Kasumi-1 (cell line): Measurements from ENCODE around the gene AOAH.
"Not testable (repeated sequence)": the region's sequence is repeated elsewhere in the genome, so short reads cannot be mapped to it uniquely, and the experiment has no call there.

Experiments
- DNase-seq, 2 experiments: peaks; one replicate each; lab custom pipeline; 2025; lab: John Stamatoyannopoulos, UW

Gene AOAH

GRCh38 chr7:36657036-36657660 lies 67.1 kb downstream of the AOAH start:
- DNase-seq, result no peak

- DNase-seq, result no peak
These were observed 69.9 kb downstream of the AOAH start for GRCh38 chr7:36654436-36654835.

- DNase-seq, result no peak
These were observed 70.5 kb downstream of the AOAH start for GRCh38 chr7:36653663-36654355.

- DNase-seq, result no peak
These were observed 71.2 kb downstream of the AOAH start for GRCh38 chr7:36653008-36653662.

GRCh38 chr7:36652431-36652830 lies 71.9 kb downstream of the AOAH start:
- DNase-seq, result no peak

GRCh38 chr7:36651404-36651803 lies 72.9 kb downstream of the AOAH start:
- no peak for DNase-seq

GRCh38 chr7:36650766-36651312 lies 73.5 kb downstream of the AOAH start:
- DNase-seq, result no peak

GRCh38 chr7:36650320-36650719 lies 74.0 kb downstream of the AOAH start:
- no peak for DNase-seq

GRCh38 chr7:36649319-36649718 lies 75.0 kb downstream of the AOAH start:
- DNase-seq, result not testable (repeated sequence)

- no peak for DNase-seq
These were observed 75.9 kb downstream of the AOAH start for GRCh38 chr7:36648441-36648840.

- no peak for DNase-seq
These were observed 79.5 kb downstream of the AOAH start for GRCh38 chr7:36644625-36645422.

GRCh38 chr7:36642414-36642813 lies 81.9 kb downstream of the AOAH start:
- DNase-seq, result no peak

GRCh38 chr7:36642010-36642409 lies 82.3 kb downstream of the AOAH start:
- no peak for DNase-seq

- DNase-seq, result no peak
These were observed 83.6 kb downstream of the AOAH start for GRCh38 chr7:36640682-36641081.

- DNase-seq, result peak; percentile 80 to 82
These were observed 84.5 kb downstream of the AOAH start for GRCh38 chr7:36639826-36640225.

- no peak for DNase-seq
These were observed 85.6 kb downstream of the AOAH start for GRCh38 chr7:36638586-36639263.

- no peak for DNase-seq
These were observed 86.2 kb downstream of the AOAH start for GRCh38 chr7:36638140-36638539.

GRCh38 chr7:36637417-36637816 lies 86.9 kb downstream of the AOAH start:
- DNase-seq, result no peak

GRCh38 chr7:36636126-36636525 lies 88.2 kb downstream of the AOAH start:
- DNase-seq, result no peak

- no peak for DNase-seq
These were observed 89.2 kb downstream of the AOAH start for GRCh38 chr7:36635091-36635490.

GRCh38 chr7:36633377-36633776 lies 90.9 kb downstream of the AOAH start:
- no peak for DNase-seq
